Fibroblast of lung (primary cell): Measurements from ENCODE around the gene RFX1. TPM values are rescaled to one million over a fixed set of nuclear protein-coding genes. Genes with fewer than 3 reads are reported as not detected.
A peak's percentile ranks its signal among the peaks of the same experiment; 100 is the strongest.
"Not testable (repeated sequence)": the region's sequence is repeated elsewhere in the genome, so short reads cannot be mapped to it uniquely, and the experiment has no call there.

Experiments
- DNase-seq, 2 donors: peaks; one replicate each; pipeline versions ENCODE4 v3.0.0 to v3.0.0-alpha.2; 2010; ENCODE audit warnings: low read depth in 2 of 2
- H2AFZ ChIP-seq: 2 replicates; pipeline ENCODE4 v1.5.1; 2012; ENCODE audit warnings: low read length, control low read depth, inconsistent platforms
- H3K27ac ChIP-seq: 2 replicates; pipeline ENCODE4 v1.5.1; 2011; ENCODE audit warnings: low read length, control low read depth; ENCODE audit not compliant: insufficient read depth
- H3K27me3 ChIP-seq: 2 replicates; pipeline ENCODE4 v1.5.1; 2011; ENCODE audit warnings: mild to moderate bottlenecking, low read length; ENCODE audit not compliant: control insufficient read depth, insufficient read depth
- H3K36me3 ChIP-seq: 2 replicates; pipeline ENCODE4 v1.5.1; 2011; ENCODE audit warnings: low read length; ENCODE audit not compliant: control insufficient read depth, insufficient read depth
- H3K4me1 ChIP-seq: 2 replicates; pipeline ENCODE4 v1.5.1; 2011; ENCODE audit warnings: low read length; ENCODE audit not compliant: control insufficient read depth, insufficient read depth; ENCODE audit errors: extremely low read depth
- H3K4me2 ChIP-seq: 2 replicates; pipeline ENCODE4 v1.5.1; 2011; ENCODE audit warnings: low read length, control low read depth; ENCODE audit not compliant: insufficient read depth; ENCODE audit errors: extremely low read depth
- H3K4me3 ChIP-seq, 4 experiments: fragments of 200-600 bp in 1 of 4; sonication (generic) in 1 of 4; replicated peaks in 1 of 4; 2 replicates each; pipeline ENCODE4 v1.5.1; 2011 to 2016; ENCODE audit warnings: low read length in 4 of 4, low read depth in 3 of 4, mild to moderate bottlenecking in 3 of 4, control low read depth in 2 of 4, inconsistent platforms in 1 of 4, mixed read lengths in 1 of 4; ENCODE audit not compliant: insufficient read depth in 1 of 4; ENCODE audit errors: control extremely low read depth in 1 of 4
- H3K79me2 ChIP-seq: 2 replicates; pipeline ENCODE4 v1.5.1; 2012; ENCODE audit warnings: mild to moderate bottlenecking, low read length, inconsistent platforms; ENCODE audit not compliant: control insufficient read depth, insufficient read depth
- H3K9ac ChIP-seq: 2 replicates; pipeline ENCODE4 v1.5.1; 2011; ENCODE audit warnings: mild to moderate bottlenecking, low read length, control low read depth; ENCODE audit not compliant: insufficient read depth
- H3K9me3 ChIP-seq: 2 replicates; pipeline ENCODE4 v1.5.1; 2012; ENCODE audit warnings: low read depth, low read length; ENCODE audit not compliant: control insufficient read depth, insufficient read depth
- H4K20me1 ChIP-seq: 2 replicates; pipeline ENCODE4 v1.5.1; 2011; ENCODE audit warnings: low read length; ENCODE audit not compliant: control insufficient read depth, insufficient read depth; ENCODE audit errors: extremely low read depth
- EZH2 ChIP-seq: IDR thresholded peaks from 2 replicates; pipeline ENCODE4 v1.5.1; 2012; ENCODE audit warnings: low read length, control low read depth, mild to moderate bottlenecking; ENCODE audit errors: missing control alignments
- polyA plus RNA-seq, 2 donors: library from polyadenylated mRNA; depleted of rRNA in 1 of 2; stranded (reverse) in 1 of 2; unstranded in 1 of 2; fragments of >200 nt; gene quantifications; 2 replicates each; pipeline ENCODE4 v1.2.1, GENCODE V29; 2011 to 2012; ENCODE audit warnings: missing spikeins in 1 of 2
- total RNA-seq: library from RNA; depleted of rRNA; stranded (reverse); fragments of >200 nt; gene quantifications from 2 replicates; pipeline ENCODE4 v1.2.1, GENCODE V29; 2014
- TF ChIP-seq, protein P1 (sequence below), 2 donors: IDR thresholded peaks in 1 of 2; conservative IDR thresholded peaks in 1 of 2; 1 replicate in 1 of 2; 2 replicates in 1 of 2; pipeline ENCODE4 v1.5.1; 2011 to 2012; ENCODE audit warnings: low read length in 2 of 2, control low read depth in 1 of 2, inconsistent platforms in 1 of 2, low read depth in 1 of 2, mild to moderate bottlenecking in 1 of 2

Gene RFX1
- total and polyA plus RNA-seq, 2 donors (not counting 1 experiment from before 2014, with no cell fraction given) = 0.44 to 2.6 TPM

DNA sequence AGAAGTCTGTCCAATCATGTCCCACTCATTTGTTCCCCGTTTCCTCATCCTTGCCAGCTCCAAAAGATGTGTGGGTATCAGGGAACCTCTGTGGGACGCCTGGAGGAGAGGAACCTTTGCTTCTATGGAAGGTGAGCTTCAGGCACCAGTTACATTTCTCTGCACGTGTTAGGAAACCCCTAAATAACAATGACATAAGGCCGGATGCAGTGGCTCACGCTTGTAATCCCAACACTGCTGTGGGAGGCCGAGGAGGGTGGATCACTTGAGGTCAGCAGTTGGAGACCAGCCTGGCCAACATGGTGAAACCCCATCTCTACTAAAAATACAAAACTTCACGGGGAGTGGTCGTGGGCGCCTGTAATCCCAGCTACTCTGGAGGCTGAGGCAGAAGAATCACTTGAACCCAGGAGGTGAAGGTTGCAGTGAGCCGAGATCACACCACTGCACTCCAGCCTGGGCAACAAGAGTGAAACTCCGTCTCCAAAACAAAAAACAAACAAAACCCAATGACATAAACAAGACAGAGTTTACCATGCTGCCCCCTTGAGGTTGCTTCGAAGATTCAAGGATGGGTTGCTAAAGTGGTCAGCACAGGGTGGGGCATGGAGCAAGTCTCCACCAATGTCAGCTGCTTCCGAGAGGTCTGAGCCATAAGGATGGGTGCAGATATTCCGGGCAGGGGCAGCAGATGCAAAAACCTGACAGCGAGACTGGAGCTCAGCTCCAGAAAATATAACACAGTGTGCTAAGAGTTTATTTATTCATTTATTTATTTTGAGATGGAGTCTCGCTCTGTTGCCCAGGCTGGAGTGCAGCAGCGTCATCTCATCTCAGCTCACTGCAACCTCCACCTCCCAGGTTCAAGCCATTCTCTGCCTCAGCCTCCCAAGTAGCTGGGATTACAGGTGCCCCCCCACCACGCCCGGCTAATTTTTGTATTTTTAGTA is 36.8 kb upstream of the RFX1 start:
- H3K4me3 ChIP-seq, H3K27me3 ChIP-seq, H3K9me3 ChIP-seq, H3K36me3 ChIP-seq, H3K4me1 ChIP-seq, H3K4me2 ChIP-seq, H3K79me2 ChIP-seq, H3K9ac ChIP-seq, H3K27ac ChIP-seq, H4K20me1 ChIP-seq: not testable (repeated sequence)
- peak overlapping the region; percentile 24 for H2AFZ ChIP-seq
- peak; percentile 43 to 70 for DNase-seq
- TF ChIP-seq, protein P1, sequence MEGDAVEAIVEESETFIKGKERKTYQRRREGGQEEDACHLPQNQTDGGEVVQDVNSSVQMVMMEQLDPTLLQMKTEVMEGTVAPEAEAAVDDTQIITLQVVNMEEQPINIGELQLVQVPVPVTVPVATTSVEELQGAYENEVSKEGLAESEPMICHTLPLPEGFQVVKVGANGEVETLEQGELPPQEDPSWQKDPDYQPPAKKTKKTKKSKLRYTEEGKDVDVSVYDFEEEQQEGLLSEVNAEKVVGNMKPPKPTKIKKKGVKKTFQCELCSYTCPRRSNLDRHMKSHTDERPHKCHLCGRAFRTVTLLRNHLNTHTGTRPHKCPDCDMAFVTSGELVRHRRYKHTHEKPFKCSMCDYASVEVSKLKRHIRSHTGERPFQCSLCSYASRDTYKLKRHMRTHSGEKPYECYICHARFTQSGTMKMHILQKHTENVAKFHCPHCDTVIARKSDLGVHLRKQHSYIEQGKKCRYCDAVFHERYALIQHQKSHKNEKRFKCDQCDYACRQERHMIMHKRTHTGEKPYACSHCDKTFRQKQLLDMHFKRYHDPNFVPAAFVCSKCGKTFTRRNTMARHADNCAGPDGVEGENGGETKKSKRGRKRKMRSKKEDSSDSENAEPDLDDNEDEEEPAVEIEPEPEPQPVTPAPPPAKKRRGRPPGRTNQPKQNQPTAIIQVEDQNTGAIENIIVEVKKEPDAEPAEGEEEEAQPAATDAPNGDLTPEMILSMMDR (conservative IDR thresholded peaks at IDR 0.05 in 1 of 2, IDR thresholded peaks at IDR 0.05 in 1 of 2; ENCODE audit: low read depth in 1 of 2, low read length in 2 of 2) = peak; percentile 47 to 62

DNA sequence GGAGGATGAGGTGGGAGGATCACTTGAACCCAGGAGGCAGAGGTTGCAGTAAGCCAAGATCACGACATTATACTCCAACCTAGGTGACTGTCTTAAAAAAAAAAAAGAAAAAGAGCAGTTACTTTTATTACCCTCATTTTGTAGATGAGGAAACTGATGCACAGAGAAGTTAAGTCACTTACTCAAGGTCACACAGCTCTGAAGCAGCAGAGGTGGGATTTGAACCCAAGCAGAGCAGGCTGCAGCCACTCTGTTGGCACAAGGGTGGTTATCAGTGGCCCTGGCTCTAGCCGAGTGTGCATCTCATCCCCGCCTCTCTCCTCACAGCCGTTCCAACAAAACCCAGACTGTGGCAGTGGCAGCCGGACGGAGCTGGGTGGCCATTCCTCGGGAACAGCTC is 33.1 kb upstream of the RFX1 start:
- DNase-seq = no peak
- Histone ChIP-seq H2AFZ (no peak overlapping the region), H3K79me2 (no peaks in the 10 kb centered on the region), H3K9ac (no peak overlapping the region), H3K4me2 (no peak overlapping the region), H3K36me3 (no peaks in the 10 kb centered on the region), H3K9me3 (no peaks in the 10 kb centered on the region), H3K4me3 (no peak overlapping the region), H4K20me1 (no peaks in the 10 kb centered on the region), H3K4me1 (no peaks in the 10 kb centered on the region), H3K27me3 (no peaks in the 10 kb centered on the region), H3K27ac (no peak overlapping the region)
- TF ChIP-seq EZH2 = no peak

DNA sequence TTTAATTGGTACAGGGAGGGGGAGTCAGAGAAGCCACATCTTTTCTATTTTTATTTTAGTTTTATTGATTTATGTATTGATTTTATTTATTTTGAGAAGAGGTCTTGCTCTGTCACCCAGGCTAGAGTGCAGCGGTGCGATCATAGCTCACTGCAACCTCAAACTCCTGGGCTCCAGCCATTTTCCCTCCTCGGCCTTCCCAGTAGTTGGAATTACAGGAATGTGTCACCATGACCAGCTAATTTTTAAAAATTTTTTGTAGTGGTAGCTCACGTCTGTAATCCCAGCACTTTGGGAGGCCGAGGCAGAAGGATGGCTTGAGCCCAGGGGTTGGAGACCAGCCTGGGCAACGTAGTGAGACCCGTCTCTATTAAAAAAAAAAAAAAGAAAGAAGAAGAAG is 29.6 kb upstream of the RFX1 start:
- Histone ChIP-seq H3K4me3 (no peak overlapping the region), H2AFZ (no peak overlapping the region), H3K79me2 (no peaks in the 10 kb centered on the region), H3K4me1 (no peaks in the 10 kb centered on the region), H3K4me2 (no peak overlapping the region), H4K20me1 (no peaks in the 10 kb centered on the region), H3K27ac (no peak overlapping the region), H3K9ac (no peak overlapping the region), H3K27me3 (no peaks in the 10 kb centered on the region), H3K36me3 (no peaks in the 10 kb centered on the region), H3K9me3 (no peaks in the 10 kb centered on the region)
- TF ChIP-seq EZH2 = no peak
- TF ChIP-seq, protein P1 (conservative IDR thresholded peaks at IDR 0.05 in 1 of 2, IDR thresholded peaks at IDR 0.05 in 1 of 2; ENCODE audit: low read depth in 1 of 2, low read length in 2 of 2) = no peak
- DNase-seq = peak in 1 of 2 donors; percentile 60
